AG10803 (cell line): ENCODE data around the gene XPNPEP1.

Experiments
- DNase-seq: peaks from one replicate; pipeline ENCODE4 v3.0.0; 2010; ENCODE audit warnings: low read depth
- H3K4me3 ChIP-seq: 2 replicates; pipeline ENCODE4 v1.5.1; 2011; ENCODE audit warnings: mild to moderate bottlenecking, low read length, control low read depth
- TF ChIP-seq, protein P1 (sequence below): conservative IDR thresholded peaks from 2 replicates; pipeline ENCODE4 v1.5.1; 2011; ENCODE audit warnings: mild to moderate bottlenecking, low read length, control low read depth, inconsistent platforms

The XPNPEP1 gene

DNA sequence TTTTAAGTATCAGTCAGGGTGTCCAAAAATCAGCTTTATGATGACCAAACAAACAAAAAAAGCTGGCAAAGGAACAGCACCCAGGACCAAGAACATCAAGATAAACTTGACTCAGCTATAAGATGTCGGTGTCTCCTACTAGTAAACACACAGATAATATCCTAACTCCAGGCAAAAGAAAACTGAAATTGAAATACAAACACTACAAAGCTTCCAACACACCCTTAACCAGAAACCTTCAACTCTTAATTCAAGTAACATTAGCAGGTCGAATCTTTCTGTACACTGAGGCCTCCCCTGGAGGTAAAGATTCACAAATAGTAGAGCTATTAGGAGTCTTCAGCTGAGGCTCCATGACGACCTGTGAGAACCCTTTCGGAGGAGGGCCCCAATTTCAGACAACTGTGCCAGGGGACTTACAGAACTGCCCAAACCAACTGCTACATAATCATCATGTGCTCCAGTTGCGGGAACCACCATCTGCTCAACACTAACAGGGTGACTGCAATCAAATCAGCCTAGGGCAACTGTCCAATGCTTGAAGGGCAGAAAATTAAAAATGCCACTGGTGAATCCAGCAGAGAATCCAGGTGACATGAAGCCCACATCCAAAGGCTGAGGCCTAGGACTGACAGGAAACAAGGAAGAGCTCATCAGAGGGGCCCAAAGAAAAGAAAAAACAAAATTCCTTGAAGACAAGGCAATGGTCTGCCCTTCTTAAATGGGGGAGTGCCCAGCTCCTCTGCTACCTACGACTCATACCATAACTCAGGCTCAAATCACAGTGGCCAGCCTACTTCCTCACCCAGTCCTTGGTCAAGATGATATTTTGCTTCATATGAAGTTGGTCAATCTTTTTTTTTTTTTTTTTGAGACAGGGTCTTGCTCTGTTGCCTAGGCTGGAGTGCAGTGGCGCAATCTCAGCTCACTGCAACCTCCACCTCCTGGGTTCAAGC lies 20.0 kb downstream of the XPNPEP1 start:
- peak; percentile 37 for DNase-seq
- TF ChIP-seq, protein P1, sequence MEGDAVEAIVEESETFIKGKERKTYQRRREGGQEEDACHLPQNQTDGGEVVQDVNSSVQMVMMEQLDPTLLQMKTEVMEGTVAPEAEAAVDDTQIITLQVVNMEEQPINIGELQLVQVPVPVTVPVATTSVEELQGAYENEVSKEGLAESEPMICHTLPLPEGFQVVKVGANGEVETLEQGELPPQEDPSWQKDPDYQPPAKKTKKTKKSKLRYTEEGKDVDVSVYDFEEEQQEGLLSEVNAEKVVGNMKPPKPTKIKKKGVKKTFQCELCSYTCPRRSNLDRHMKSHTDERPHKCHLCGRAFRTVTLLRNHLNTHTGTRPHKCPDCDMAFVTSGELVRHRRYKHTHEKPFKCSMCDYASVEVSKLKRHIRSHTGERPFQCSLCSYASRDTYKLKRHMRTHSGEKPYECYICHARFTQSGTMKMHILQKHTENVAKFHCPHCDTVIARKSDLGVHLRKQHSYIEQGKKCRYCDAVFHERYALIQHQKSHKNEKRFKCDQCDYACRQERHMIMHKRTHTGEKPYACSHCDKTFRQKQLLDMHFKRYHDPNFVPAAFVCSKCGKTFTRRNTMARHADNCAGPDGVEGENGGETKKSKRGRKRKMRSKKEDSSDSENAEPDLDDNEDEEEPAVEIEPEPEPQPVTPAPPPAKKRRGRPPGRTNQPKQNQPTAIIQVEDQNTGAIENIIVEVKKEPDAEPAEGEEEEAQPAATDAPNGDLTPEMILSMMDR = no peak
- no peak overlapping the region for H3K4me3 ChIP-seq

DNA sequence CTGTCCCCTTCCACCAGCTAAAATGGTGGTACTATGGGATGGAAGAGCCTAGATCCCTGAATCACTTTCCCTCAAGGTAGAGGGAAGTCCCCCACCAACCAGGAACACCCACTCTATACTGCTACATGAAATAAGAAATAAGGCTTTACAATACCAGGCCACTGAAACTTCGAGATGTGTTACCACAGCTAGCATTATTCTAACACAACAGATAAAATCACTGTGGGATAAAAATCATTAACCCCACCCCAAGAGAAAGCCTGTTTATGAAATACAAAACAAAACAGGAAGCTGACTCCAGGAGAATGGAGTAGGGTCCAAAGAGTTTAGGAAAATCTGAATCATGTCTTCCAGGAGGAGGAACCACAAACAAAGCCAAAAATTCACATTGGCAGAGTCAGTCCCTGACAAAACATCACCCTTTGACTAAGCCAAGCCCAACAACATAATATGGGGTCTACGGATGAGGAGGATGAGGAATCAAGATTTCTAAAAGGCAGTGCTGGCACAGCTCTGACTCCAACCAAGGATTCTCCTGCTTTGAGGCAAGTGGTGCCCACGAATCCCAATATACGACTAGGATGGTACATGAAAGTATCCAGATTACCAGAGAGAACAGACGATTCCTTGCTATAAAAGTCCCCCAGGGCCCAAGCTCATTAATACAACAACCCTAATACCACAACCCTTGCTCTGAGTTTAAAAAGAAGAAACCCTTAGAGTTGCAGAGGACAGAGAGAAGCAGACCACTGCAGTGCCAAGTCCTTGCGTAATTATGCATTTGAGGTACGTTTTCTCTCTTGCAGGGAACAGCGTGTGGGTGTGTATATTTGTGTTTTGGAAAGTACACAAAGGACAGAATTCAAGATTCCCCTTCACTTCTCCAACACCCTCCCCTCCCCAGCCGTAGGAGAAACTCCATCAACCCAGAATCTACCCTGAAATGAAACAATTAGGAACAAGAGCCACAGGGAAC lies 23.7 kb downstream of the XPNPEP1 start:
- no peak overlapping the region for H3K4me3 ChIP-seq
- TF ChIP-seq, protein P1 = no peak
- DNase-seq = peak; percentile 75

GRCh38 chr10:109898666-109899355 lies 24.5 kb downstream of the XPNPEP1 start:
- TF ChIP-seq, protein P1 = no peak
- no peak overlapping the region for H3K4me3 ChIP-seq
- peak; percentile 22 for DNase-seq

DNA sequence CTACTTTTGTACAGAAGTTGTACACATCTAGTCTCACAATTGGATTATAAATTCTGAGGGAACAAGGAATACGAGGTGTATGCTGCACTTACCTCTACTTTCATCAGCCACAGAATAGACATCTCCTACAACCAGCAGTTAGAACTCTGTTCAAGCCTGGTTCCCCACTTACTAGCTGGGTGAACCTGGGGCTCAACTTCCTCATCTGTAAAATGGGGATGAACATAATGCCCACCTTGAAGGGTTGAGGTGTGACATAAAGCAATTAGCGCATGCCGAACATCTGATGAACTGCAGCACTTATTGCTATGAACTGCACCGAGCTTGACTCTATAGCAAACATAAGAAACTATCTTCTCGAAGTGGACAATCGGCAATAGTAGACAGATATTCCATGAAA lies 25.3 kb downstream of the XPNPEP1 start:
- DNase-seq = no peak
- no peak overlapping the region for H3K4me3 ChIP-seq
- TF ChIP-seq, protein P1 = no peak

GRCh38 chr10:109895848-109896247 lies 27.5 kb downstream of the XPNPEP1 start:
- TF ChIP-seq, protein P1 = no peak
- DNase-seq = no peak
- no peak overlapping the region for H3K4me3 ChIP-seq

- peak; percentile 60 for DNase-seq
- TF ChIP-seq, protein P1 = no peak
- H3K4me3 ChIP-seq = peak overlapping the region; percentile 12
Measured at GRCh38 chr10:109895095-109895818, 28.1 kb downstream of the XPNPEP1 start.
